ENCODE data around the gene SYT12.
"Not testable (repeated sequence)": the region's sequence is repeated elsewhere in the genome, so short reads cannot be mapped to it uniquely, and the experiment has no call there.

The SYT12 gene, protein sequence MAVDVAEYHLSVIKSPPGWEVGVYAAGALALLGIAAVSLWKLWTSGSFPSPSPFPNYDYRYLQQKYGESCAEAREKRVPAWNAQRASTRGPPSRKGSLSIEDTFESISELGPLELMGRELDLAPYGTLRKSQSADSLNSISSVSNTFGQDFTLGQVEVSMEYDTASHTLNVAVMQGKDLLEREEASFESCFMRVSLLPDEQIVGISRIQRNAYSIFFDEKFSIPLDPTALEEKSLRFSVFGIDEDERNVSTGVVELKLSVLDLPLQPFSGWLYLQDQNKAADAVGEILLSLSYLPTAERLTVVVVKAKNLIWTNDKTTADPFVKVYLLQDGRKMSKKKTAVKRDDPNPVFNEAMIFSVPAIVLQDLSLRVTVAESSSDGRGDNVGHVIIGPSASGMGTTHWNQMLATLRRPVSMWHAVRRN

DNA sequence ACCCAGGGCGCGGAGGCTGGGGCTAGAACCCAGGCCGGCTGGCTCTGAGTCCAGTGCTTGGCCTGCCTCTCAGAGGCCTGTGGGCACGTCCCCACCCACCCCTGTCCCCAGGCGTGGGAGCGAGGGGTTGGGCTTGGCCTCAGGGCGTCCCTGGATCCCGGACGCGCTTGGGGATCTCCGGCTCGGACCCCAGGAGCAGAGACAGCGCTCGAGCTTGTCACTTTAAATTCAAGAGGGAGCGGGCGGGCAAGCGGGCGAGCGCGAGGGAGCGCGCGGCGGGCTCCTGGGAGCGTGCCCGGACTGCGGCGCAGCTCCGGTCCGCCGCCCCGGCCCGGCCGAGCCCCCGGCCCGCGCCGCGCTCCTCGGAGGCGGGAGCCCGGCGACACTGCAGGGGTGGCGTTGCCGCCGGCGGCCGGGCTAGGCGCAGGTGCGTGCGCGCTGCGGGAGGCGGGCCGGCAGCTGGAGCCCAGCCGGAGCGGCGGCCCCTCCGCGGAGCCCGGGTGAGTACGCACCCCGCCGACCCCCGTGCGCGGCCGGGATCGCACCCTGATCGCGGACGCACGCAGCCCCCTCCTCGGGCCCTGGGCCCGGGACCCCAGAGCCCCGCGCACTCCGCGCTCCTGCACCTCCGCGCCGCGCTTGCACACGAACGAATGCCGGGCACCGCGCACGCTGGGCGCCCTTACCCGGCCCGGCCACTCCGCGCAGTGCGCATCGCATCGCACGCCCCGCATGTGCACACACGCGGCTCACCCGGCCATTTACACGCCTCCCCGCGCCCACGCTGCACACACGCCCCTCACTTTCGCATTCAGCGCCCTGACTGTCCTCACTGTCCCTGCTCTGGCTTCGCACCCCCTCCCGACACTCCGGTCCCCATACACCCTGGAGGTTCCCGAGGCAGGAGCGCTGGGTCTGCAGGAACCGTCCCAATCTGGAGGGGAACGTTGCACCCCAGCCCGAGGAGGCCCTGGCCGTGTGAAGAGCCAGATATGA, at the start of gene SYT12:
Gene SYT12 (plus strand): TSS at position 174 of the 996 bp plus-strand sequence. CDS start 7,011 bp downstream, outside the sequence.
- DNase-seq (ENCODE audit: low read depth), result no peak

DNA sequence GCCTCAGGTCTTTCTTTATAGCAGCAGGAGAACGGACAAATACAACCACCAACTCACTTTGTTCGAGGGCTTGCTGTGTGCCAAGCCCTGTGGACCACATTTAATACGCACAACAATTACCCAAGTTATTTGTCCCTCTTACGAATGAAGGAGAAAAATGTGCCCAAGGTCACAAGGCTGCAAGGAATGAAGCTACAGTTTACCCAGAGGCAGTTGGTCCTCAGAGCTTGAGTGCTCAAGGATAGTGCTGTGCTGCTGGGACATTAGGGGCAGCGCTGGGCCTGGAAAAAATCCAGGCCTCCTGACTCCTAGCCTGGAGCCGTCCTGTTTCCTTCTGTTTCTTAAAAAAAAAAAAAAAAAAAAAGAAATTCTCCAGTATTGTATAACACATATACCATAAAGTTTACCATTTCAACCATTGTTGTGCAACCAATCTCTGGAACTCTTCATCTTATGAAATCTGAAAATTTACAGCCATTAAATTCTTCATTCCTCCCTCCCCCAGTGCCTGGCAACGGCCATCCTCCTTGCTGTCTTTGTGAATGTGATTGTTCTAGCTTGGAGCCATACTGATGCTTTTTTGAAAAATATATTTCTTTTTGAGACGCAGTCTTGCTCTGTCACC, 48.9 kb upstream of the SYT12 start:
- DNase-seq (ENCODE audit: low read depth), result no peak

DNA sequence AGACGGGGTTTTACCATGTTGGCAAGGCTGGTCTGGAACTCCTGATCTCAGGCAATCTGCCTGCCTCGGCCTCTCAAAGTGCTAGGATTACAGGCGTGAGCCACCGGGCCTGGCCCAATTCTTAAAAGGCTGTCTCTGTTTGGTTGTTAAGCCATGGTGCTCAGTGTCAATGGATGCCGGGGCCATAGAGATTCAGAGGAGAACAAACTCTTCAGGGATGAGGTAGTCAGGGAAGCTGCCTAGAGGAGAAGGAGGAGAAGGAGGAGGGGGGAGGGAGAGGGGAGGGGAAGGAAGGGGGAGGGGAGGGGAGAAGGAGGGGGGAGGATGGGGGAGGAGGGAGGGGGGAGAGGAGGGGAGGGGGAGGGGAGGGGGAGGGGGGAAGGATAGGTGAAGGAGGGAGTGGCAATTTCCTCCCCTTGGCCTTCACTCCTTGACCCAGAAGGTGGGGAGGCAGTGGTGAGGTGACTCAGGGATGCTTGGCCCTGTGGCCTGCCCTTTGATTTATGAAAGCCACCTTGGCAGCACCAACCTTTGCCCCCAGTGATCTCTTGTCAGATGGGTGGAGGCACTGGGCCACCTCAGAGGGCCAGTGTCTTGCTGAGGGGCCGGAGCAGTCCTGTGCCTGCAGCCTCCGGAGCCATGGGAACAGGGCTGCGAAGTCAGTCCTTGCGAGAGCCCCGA, 48.1 kb upstream of the SYT12 start, which contains the start of gene C11orf86:
Gene C11orf86 (plus strand): TSS at position 581 of the 681 bp plus-strand sequence. CDS start 59 bp downstream, at position 640.
- no peak for DNase-seq (ENCODE audit: low read depth)

DNA sequence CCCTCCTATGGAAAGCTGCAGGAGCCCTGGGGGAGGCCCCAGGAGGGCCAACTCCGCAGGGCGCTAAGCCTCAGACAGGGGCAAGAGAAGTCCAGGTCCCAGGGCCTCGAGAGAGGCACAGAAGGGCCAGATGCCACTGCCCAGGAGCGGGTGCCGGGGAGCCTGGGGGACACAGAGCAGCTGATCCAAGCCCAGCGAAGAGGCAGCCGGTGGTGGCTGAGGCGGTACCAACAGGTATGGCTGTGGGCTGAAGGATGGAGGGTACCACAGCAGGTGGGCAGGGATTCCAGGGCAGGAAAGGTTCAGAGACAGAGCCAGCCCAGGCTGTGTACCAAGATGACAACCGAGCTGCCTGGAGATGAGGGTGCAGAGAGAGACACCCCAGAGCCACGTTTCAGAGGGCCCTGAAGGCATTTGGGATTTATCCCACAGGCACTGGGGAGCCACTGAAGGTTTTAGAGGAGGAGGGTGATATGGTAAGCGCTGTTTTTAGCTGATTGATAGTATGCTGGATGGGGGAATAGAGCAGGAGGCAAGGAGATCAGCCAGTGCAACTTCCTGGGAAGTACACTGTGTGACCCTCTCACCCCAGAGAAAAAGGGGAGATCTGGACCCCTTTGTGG, 47.4 kb upstream of the SYT12 start:
- DNase-seq (ENCODE audit: low read depth), result no peak

DNA sequence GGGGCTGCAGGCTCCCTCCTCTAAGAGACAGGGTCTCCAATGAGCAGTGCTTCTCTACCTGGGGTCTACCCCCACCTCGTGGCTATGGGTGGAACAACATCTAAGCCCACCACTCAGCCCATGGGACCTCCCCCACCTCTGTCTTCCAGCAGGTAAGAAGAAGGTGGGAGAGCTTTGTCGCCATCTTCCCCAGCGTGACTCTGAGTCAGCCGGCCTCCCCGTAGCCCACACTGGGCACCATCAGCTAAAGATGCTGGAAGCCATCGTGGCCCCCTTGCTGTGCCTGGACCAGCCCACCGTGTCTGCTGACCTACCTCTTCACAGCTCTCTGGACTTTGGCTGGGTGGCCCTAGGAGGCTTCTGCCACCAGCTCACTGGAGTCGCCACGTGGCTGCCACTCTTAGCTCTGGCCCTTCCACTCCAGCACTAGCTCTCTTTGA, 46.9 kb upstream of the SYT12 start:
- no peak for DNase-seq (ENCODE audit: low read depth)

DNA sequence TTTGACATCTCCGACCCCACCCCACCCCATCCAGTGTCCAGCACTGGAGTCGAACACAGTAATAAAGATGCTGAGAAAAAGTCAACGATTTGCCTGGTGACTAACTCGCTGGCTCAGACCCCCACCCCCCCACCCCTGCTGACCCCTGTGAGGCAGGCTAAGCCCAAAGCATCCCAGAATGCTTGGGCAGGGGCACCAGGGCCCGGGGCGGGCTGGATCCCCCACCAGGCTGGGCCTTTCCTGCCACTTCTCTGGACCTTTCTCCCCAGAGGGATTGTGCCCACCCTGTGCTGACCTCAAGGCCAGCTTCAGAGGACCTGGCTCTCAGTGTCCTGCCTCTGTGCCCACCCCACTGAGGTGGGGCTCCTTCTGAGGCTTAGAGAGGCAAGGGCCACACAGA, 46.0 kb upstream of the SYT12 start:
- no peak for DNase-seq (ENCODE audit: low read depth)

DNA sequence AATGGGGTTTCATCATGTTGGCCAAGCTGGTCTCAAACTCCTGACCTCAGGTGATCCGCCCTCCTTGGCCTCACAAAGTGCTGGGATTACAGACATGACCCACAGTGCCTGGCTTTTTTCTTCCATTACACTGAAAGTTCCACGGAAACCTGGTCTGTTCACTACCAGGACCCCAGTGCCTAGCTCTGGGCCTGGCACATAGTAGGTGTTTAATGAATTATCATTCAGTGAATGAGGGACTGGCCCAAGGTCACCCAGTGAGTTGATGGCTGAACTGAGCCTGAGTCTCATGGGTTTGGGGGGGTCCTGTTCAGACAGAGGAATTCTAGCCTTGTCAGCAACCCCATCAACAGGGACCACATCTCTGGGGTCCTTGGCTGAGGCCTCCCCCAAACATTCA, 44.7 kb upstream of the SYT12 start:
- DNase-seq (ENCODE audit: low read depth), result no peak

DNA sequence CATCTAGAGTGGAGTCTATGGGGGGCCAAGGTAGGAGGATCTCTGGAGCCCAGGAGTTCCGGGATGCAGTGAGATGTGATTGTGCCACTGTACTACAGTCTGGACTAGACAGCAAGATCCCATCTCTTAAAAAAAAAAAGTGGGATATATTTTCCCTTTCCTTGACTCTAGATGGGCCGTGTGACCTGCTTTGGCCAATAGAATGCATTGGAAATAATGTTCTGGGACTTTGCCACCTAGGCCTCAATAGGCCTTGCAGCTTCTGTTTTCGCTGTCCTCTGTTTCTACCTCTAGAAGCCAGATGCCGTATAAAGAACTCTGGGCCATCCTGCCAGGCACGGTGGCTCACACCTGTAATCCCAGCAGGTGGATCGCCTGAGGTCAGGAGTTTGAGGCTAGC, 44.2 kb upstream of the SYT12 start:
- no peak for DNase-seq (ENCODE audit: low read depth)

DNA sequence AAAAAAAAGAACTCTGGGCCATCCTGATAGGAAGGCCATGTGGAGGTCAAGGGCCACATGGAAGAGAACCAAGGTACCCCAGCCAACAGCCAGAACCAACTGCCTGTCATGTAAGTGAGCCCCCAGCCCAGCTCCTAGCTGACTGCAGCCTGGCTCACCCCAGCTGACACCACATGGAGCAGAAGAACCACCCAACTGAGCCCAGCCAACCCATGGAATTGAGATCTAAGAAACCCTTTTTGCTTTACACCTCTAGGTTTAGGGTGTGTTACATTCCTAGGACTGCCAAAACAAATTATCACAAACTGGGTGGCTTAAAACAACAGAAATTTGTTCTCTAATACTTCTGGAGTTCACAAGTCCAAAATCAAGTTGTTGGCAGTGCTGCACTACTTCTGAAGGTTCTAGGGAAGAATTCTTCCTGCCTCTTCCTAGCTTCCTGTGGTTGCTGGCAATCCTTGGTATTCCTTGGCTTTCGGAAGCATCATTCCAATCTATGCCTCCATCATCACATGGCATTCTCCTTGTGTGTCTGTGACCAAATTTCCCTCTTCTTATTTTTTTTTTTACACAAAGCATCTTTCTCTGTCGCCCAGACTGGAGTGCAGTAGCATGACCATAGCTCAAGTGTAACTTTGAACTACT, 43.5 kb upstream of the SYT12 start:
- DNase-seq (ENCODE audit: low read depth), result no peak

DNA sequence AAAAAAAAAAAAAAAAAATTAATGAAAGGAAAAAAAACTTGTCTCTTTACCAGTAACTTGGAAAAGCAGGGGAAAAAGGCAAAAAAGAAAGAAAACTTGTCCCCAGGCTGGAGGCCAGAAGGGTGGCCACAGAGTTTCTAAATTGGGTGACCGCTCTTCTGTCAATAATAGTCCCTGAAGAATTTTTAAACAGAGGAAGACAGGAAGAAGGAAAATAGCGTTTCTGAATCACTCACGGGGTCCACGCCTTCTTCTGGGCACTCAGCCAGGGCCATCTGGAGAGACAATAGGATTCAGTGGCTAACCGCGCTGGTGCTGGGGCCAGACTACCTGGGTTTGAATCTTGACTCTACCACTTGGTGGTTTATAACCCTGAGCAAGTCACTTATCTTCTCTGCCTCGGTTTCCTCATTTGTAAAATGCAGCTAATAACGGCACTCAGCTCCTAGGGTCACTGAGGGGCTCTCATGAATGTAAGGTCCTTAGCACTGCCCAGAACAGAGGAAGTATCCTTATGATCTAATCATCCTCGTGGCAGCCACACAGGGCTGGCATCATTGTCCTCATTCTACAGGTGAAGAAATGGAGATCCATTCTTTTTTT, 40.9 kb upstream of the SYT12 start:
- no peak for DNase-seq (ENCODE audit: low read depth)

DNA sequence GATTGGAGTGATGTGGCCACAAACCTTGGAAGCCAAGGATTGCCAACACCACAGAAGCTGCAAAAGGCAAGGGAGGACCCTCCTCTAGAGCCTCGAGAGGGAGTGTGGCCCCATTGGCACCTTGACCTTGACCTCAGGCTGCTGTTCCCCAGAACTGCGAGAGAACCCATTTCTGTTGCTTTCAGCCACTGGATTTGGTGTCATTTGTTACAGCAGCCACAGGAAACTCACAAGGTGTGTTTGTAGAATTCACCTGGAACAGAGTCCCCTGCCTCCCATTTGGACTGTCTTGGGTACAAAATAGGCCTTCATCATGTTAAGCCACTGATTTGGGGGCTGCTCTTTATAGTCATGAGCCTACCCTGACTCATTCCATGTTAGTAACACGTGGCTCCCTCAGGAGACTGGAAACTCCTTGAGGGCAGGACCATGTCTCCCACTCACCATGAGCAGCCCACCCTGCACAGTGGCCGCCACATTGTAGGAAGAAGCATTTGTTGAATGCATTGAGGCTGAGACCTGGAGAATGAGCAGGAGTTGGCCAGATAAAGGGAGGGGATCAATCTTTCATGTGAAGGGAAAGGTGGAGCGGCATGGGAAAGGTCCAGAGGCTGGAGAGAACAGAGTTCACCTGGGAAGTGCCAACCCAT, 39.5 kb upstream of the SYT12 start:
- DNase-seq (ENCODE audit: low read depth), result no peak

DNA sequence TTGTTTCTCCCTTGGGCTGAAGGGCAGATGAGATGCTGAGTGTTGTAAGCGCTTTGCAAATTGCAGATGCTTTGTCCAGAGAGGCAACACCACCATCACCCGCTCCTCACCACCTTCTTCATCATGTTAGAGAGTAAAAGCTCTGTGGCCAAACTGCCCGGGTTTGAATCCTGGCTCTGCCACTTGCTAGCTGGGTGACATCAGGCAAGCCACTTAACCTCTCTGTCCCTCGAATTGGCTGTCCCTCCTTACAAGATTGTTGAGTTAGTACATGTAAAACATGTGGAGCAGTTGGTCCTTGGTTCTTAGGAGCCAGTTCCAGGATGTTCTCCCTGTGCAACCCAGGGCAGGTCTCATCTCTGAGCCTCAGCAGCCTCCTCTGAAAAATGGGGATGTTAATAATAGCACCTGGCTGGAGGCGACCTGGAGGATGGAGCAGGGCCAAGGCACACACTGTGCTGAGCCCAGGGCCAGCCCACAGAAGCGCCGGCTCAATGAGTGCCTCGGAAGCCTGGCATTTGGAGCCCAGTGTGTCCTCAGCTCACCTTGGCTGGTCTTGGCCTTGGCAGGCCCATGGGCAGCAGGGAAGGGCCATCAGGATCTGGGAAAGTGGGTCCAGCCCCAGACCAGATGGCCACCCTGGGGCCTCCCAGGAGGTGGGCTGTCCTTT, 37.3 kb upstream of the SYT12 start:
- DNase-seq (ENCODE audit: low read depth), result no peak

DNA sequence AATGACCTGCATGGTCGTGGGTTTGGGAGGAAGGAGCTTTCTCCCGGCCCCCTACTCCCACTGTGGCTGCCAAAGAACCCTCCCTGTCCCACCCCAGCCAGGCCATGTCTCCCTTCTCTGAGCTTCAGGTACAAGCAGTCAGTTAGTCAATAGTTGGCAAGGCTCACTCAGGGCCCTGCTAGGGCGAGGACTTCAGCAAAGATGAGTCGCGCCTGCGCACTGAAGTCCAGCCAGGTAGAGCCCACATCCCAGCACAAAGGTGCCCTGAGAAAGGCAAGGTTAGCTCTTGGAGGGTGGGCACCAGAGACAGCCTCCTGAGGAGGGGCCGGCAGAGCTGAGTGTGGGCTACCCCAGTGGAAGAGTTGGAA, 36.8 kb upstream of the SYT12 start:
- no peak for DNase-seq (ENCODE audit: low read depth)

DNA sequence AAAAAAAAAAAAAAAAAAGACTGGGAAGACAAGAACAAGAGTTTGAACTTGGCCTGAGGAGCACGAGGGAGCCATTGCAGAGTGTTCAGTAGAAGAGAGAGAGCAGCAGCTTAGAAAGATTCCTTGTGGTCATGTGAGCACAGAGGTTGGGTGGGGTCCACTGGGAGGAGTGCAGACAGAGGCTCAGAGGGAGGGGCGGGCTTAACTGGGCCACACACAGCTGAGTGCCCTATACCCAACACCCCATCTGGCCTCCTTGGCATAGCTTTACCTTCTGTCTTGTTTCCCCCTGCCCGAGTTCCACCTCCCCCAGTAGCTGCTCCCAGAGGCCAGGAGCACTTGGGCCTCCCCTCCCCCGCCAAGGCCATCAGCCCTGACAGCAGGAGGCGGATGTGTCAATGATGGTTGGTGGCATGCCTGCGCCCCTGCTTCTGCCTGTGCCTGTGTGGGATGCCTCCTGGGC, 35.7 kb upstream of the SYT12 start:
- DNase-seq (ENCODE audit: low read depth), result no peak

DNA sequence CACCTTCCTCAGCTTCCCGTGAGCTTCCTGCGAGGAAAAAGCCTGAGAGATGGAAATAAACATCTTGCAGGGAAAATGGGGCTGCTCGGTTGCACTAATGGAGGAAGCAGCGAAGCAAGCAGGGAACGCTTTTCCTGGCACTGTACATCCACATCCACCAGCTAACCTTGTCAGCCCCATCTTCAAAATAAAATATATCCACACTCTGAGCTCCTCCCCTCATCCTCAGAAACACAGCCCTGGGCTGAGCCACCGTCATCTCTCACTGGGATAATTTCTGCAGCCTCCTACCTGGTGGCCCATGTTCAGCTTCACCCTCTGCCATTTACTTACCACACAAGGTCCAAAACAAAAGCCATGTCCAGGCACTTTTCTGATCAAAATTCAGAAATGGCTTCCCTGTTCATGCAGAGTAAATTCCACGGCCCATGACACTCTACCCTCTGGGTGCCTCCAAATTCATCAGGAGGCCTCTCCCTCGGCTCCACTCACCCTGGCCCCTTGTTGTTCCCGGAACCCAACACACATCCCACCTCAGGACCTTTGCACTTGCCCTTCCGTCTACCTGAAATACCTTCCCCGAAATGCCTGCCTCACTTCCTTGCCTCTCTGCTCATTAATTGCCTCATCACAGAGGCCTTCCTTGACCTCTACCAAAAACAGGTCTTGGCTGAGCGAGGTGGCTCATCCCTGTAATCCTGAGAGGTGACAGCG, 34.9 kb upstream of the SYT12 start:
- DNase-seq (ENCODE audit: low read depth), result no peak

DNA sequence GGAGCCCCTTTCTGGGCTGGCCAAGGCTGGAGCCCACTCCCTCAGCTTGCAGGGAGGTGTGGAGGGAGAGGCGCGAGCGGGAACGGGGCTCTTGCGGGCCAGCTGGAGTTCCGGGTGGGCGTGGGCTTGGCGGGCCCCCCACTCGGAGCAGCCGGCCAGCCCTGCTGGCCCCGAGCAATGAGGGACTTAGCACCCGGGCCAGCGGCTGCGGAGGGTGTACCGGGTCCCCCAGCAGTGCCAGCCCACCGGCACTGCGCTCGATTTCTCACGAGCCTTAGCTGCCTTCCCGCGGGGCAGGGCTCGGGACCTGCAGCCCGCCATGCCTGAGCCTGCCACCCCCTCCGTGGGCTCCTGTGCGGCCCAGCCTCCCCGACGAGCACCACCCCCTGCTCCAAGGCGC, 34.2 kb upstream of the SYT12 start:
- not testable (repeated sequence) for DNase-seq (ENCODE audit: low read depth)

DNA sequence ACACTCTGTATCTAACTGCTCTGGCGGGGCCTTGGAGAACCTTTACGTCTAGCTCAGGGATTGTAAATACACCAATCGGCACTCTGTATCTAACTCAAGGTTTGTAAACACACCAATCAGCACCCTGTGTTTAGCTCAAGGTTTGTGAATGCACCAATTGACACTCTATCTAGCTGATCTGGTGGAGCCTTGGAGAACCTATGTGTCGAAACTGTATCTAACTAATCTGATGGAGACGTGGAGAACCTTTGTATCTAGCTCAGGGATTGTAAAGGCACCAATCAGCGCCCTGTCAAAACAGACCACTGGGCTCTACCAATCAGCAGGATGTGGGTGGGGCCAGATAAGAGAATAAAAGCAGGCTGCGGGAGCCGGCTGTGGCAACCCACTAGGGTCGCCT, 33.6 kb upstream of the SYT12 start:
- not testable (repeated sequence) for DNase-seq (ENCODE audit: low read depth)

DNA sequence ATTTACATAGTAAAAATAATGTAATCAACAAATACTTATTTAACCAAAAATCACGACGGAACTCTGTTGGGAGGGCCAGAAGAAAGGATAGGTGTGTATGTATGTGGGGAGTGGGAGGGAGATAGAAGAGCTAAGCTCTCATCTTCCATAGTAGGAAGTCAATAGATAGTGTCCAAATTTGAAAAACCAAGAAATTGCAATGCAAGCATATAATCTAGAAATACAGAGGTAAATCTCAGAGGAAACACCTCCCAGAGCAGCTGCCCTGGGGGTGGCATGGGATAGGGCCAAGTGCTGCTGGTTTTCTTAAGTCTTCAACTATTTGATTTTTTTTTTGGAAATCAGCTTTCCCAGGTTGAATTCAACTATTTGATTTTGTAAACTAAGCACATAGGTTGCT, 30.9 kb upstream of the SYT12 start:
- DNase-seq (ENCODE audit: low read depth), result no peak

Measured in stimulated activated CD8-positive, alpha-beta memory T cell treated with anti-CD3 and anti-CD28 coated beads, Interleukin-15, amount 100 ng/mL, for 1 hour (primary cell).